ENCODE data around the gene KRTAP10-6. TPM values are rescaled to one million over a fixed set of nuclear protein-coding genes. Genes with fewer than 3 reads are reported as not detected.

Gene KRTAP10-6
- total RNA-seq, 3 donors from 2014 or later, result not detected

DNA sequence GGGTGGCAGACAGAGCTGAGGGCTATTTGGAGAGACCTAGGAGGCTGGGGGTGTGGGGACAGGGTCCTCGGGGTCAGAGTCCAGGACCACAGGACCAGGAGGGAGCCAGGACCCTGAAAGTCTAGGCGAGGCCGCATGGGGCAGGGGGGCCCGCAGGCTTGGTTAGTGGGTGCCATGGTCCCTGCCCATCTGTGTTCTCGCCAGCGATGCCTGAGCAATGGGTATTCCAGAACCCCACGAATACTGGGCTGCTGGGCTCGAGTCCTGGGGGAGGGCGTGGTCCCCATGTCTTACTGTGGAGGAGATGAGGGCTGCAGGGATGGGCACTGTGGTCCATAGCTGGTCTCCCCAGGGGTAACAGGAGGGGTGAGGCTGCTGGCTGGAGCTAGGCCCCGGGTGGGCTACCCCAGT, 2.0 kb downstream of the KRTAP10-6 start:
- Histone ChIP-seq H3K4me1 (ENCODE audit: low read depth) (no peaks in the 10 kb centered on the region), H3K9me3 (no peaks in the 10 kb centered on the region), H3K36me3 (ENCODE audit: low read depth) (no peaks in the 10 kb centered on the region), H3K4me3 (no peak overlapping the region)
- ATAC-seq, result no peak
- DNase-seq, result no peak
- TF ChIP-seq, protein P1, sequence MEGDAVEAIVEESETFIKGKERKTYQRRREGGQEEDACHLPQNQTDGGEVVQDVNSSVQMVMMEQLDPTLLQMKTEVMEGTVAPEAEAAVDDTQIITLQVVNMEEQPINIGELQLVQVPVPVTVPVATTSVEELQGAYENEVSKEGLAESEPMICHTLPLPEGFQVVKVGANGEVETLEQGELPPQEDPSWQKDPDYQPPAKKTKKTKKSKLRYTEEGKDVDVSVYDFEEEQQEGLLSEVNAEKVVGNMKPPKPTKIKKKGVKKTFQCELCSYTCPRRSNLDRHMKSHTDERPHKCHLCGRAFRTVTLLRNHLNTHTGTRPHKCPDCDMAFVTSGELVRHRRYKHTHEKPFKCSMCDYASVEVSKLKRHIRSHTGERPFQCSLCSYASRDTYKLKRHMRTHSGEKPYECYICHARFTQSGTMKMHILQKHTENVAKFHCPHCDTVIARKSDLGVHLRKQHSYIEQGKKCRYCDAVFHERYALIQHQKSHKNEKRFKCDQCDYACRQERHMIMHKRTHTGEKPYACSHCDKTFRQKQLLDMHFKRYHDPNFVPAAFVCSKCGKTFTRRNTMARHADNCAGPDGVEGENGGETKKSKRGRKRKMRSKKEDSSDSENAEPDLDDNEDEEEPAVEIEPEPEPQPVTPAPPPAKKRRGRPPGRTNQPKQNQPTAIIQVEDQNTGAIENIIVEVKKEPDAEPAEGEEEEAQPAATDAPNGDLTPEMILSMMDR (IDR thresholded peaks at IDR 0.05), result no peak
- intact Hi-C loops (cut with DNase I, micrococcal nuclease), result no loop called here

DNA sequence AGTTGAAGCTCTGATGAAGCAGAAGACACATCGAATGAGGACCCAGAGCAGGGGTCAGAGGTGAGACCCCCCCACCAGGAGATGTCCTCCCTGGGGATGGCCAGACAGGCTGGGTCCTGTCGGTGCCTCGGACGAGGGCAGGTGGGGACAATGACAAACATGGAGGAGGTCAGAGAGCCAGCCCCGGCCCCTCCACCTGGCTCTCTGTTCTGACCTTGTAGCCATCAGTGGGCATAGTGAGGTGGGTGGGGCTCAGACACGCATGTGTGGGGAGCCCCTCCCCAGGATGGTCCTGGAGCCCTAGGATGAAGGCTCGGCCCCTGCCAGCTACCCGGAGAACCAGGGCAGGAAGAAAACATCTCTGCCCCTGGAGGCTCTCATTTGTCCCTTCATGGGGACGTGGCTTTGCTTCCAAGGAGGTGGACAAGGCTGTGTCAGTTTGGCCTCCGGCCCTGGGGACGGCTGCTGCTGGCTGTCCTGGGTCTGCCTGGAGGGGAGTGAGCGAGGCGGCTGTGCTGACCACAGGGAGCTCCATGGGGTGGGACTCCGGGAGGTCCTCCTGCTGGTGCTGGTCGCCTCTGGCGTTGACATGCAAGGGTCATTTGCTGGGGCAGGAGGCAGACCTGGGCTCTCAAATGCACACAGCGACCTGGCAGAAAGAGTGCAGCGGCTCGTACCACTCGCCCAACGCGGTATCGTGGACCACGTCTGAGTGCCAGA, 2.6 kb downstream of the KRTAP10-6 start:
- TF ChIP-seq, protein P1 (IDR thresholded peaks at IDR 0.05), result no peak
- no peaks in the 10 kb centered on the region for H3K4me1 ChIP-seq (ENCODE audit: low read depth)
- H3K36me3 ChIP-seq (ENCODE audit: low read depth), result no peaks in the 10 kb centered on the region
- ATAC-seq, result no peak
- intact Hi-C loops (cut with DNase I, micrococcal nuclease), result no loop called here
- H3K4me3 ChIP-seq, result no peak overlapping the region
- DNase-seq, result no peak
- no peaks in the 10 kb centered on the region for H3K9me3 ChIP-seq

DNA sequence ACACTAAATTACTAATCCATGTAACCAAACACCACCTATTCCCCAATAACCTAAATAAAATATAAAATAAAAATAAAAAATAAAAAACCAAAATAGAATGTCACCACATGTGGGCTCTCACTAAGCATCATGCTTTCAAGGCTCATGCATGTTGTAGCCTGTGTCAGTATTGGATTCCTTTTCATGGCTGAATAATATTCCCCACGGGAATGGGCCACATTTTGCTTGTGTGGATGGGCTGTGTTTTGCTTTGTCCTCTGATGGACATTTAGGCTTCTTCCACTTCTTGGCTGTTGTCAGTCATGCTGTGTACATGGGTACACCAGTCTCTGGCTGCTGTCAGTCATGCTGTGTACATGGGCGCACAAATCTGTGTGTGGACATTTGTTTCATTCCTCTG, 3.2 kb downstream of the KRTAP10-6 start:
- Histone ChIP-seq H3K4me3 (no peak overlapping the region), H3K9me3 (no peaks in the 10 kb centered on the region), H3K4me1 (ENCODE audit: low read depth) (no peaks in the 10 kb centered on the region), H3K36me3 (ENCODE audit: low read depth) (no peaks in the 10 kb centered on the region)
- intact Hi-C loops (cut with DNase I, micrococcal nuclease), result no loop called here
- TF ChIP-seq, protein P1 (IDR thresholded peaks at IDR 0.05), result no peak
- DNase-seq, result no peak
- ATAC-seq, result no peak

DNA sequence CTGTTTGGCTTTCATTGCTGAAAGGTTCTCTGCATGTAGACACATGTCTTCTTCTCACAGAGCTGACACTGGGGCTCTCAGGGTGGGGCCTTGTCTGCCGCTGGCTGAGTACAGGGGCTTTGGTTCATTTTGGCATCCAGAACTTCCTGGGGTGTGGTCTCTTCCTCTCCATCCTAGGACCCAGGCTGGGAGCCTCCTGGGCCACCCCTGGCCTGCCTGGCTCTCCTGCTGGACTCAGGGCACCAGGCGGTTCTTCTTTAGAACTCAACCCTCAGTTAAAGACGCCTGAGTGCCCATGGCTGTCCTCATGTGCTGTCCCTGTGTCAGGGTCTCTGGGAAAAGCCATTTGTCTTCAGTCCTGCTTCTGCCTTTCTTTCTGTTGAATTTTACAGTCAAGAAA, 6.4 kb downstream of the KRTAP10-6 start:
- intact Hi-C loops (cut with DNase I, micrococcal nuclease), result no loop called here
- ATAC-seq (no peak), DNase-seq (no peak)
- H3K36me3 ChIP-seq (ENCODE audit: low read depth), result no peaks in the 10 kb centered on the region
- H3K4me3 ChIP-seq, result no peak overlapping the region
- TF ChIP-seq, protein P1 (IDR thresholded peaks at IDR 0.05), result no peak
- no peaks in the 10 kb centered on the region for H3K4me1 ChIP-seq (ENCODE audit: low read depth)
- H3K9me3 ChIP-seq, result peaks cover 8% of the 10 kb centered on the region

DNA sequence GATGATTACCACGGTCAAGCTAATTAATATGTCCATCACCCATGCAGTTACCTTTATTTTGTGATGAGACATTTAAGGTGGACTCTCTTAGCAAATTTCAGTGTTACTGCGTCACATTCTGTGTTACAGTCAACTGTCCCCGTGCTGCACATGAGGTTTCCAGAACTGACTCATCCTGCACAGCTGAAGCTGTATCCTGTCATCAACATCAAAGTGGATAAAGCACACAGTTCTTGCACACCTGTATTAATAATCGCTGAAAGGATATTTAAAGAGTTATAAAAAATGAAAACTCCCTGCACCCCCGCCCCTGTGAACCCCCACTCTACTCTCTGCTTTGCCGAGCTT, 8.5 kb downstream of the KRTAP10-6 start:
- Histone ChIP-seq H3K4me3 (no peak overlapping the region), H3K36me3 (ENCODE audit: low read depth) (no peaks in the 10 kb centered on the region), H3K4me1 (ENCODE audit: low read depth) (no peaks in the 10 kb centered on the region), H3K9me3 (peaks cover 9% of the 10 kb centered on the region)
- intact Hi-C loops (cut with DNase I, micrococcal nuclease), result no loop called here
- DNase-seq, result no peak
- no peak for ATAC-seq
- TF ChIP-seq, protein P1 (IDR thresholded peaks at IDR 0.05), result no peak

Data from mucosa of descending colon (tissue), 3 donors.